ENCODE data around the gene TSPYL4. TPM values are rescaled to one million over a fixed set of nuclear protein-coding genes. Genes with fewer than 3 reads are reported as not detected.

Gene TSPYL4
- polyA plus RNA-seq, 1 donor (not counting 4 experiments of a cell fraction or from before 2014, with no cell fraction given) = 8.1 TPM

DNA sequence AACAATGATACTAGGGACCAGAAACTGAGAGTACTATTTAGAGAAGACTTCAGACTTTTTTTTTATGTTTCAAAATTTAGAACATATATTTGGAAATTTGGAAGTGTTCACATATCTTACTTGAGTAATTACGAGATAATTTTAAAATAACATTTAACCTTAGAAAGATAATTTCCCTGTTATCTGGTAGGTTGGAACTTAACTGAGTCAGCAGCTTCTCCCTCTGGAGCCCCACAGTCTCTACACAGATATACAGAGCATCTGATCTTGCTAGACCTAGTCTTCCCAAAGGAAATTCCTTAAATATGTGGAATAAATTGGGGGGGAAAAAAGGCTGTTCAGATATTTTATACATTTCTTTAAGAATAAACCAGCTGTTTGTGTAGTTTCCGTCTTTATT lies 48.6 kb downstream of the TSPYL4 start:
- FAIRE-seq (no peak), DNase-seq (ENCODE audit: low read depth, low spot score) (no peak)
- no peak overlapping the region for H3K4me2 ChIP-seq (ENCODE audit: control insufficient read depth, extremely low read depth, insufficient read depth, low read depth, low read length)
- H3K4me3 ChIP-seq (ENCODE audit: control insufficient read depth in 2 of 3, extremely low read depth in 1 of 3, insufficient read depth in 2 of 3, low read depth in 1 of 3, low read length in 3 of 3) = no peak overlapping the region
- peaks cover 44% of the 10 kb centered on the region for H3K4me1 ChIP-seq (ENCODE audit: control insufficient read depth, extremely low read depth, insufficient read depth, low read length)
- dilution Hi-C loops (cut with MboI; ENCODE audit: extremely low pct_ligation_motif_present, low sequenced_read_pairs) = no loop called here
- H3K9me1 ChIP-seq (ENCODE audit: control insufficient read depth, extremely low read depth, insufficient read depth, low read length) = no peaks in the 10 kb centered on the region
- H2AFZ ChIP-seq (ENCODE audit: control insufficient read depth, low read length) = no peak overlapping the region
- H3K9me3 ChIP-seq (ENCODE audit: control insufficient read depth, low read depth, low read length) = no peaks in the 10 kb centered on the region
- no peaks in the 10 kb centered on the region for H3K36me3 ChIP-seq (ENCODE audit: control insufficient read depth in 2 of 2, extremely low read depth in 1 of 2, insufficient read depth in 2 of 2, low read length in 2 of 2)
- no peaks in the 10 kb centered on the region for H4K20me1 ChIP-seq (ENCODE audit: control insufficient read depth, extremely low read depth, insufficient read depth, low read length)
- no peaks in the 10 kb centered on the region for H3K27me3 ChIP-seq (ENCODE audit: control insufficient read depth, extremely low read depth, insufficient read depth, low read length)
- TF ChIP-seq, protein P1, sequence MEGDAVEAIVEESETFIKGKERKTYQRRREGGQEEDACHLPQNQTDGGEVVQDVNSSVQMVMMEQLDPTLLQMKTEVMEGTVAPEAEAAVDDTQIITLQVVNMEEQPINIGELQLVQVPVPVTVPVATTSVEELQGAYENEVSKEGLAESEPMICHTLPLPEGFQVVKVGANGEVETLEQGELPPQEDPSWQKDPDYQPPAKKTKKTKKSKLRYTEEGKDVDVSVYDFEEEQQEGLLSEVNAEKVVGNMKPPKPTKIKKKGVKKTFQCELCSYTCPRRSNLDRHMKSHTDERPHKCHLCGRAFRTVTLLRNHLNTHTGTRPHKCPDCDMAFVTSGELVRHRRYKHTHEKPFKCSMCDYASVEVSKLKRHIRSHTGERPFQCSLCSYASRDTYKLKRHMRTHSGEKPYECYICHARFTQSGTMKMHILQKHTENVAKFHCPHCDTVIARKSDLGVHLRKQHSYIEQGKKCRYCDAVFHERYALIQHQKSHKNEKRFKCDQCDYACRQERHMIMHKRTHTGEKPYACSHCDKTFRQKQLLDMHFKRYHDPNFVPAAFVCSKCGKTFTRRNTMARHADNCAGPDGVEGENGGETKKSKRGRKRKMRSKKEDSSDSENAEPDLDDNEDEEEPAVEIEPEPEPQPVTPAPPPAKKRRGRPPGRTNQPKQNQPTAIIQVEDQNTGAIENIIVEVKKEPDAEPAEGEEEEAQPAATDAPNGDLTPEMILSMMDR (optimal IDR thresholded peaks at IDR 0.05 in 1 of 3, IDR thresholded peaks at IDR 0.05 in 1 of 3, conservative IDR thresholded peaks at IDR 0.05 in 1 of 3; ENCODE audit: extremely low read depth in 1 of 3, insufficient read depth in 2 of 3, low read length in 3 of 3) = no peak
- TF ChIP-seq EZH2 (IDR thresholded peaks at IDR 0.05; ENCODE audit: low read length) = no peak
- no peaks in the 10 kb centered on the region for H3K79me2 ChIP-seq (ENCODE audit: control insufficient read depth, insufficient read depth, low read length)
- no peak overlapping the region for H3K27ac ChIP-seq (ENCODE audit: control insufficient read depth, insufficient read depth, low read length)
- H3K9ac ChIP-seq (ENCODE audit: control insufficient read depth, extremely low read depth, insufficient read depth, low read length) = no peak overlapping the region

GRCh38 chr6:116201538-116201937 lies 52.3 kb downstream of the TSPYL4 start:
- no peak overlapping the region for H3K4me2 ChIP-seq (ENCODE audit: control insufficient read depth, extremely low read depth, insufficient read depth, low read depth, low read length)
- H4K20me1 ChIP-seq (ENCODE audit: control insufficient read depth, extremely low read depth, insufficient read depth, low read length) = no peaks in the 10 kb centered on the region
- dilution Hi-C loops (cut with MboI; ENCODE audit: extremely low pct_ligation_motif_present, low sequenced_read_pairs) = no loop called here
- no peaks in the 10 kb centered on the region for H3K9me3 ChIP-seq (ENCODE audit: control insufficient read depth, low read depth, low read length)
- H3K4me3 ChIP-seq (ENCODE audit: control insufficient read depth in 2 of 3, extremely low read depth in 1 of 3, insufficient read depth in 2 of 3, low read depth in 1 of 3, low read length in 3 of 3) = no peak overlapping the region
- no peak overlapping the region for H2AFZ ChIP-seq (ENCODE audit: control insufficient read depth, low read length)
- no peak overlapping the region for H3K9ac ChIP-seq (ENCODE audit: control insufficient read depth, extremely low read depth, insufficient read depth, low read length)
- no peaks in the 10 kb centered on the region for H3K79me2 ChIP-seq (ENCODE audit: control insufficient read depth, insufficient read depth, low read length)
- H3K9me1 ChIP-seq (ENCODE audit: control insufficient read depth, extremely low read depth, insufficient read depth, low read length) = no peaks in the 10 kb centered on the region
- DNase-seq (ENCODE audit: low read depth, low spot score) (no peak), FAIRE-seq (no peak)
- H3K36me3 ChIP-seq (ENCODE audit: control insufficient read depth in 2 of 2, extremely low read depth in 1 of 2, insufficient read depth in 2 of 2, low read length in 2 of 2) = peaks cover 0 to 2% of the 10 kb centered on the region in 2 experiments
- TF ChIP-seq, protein P1 (optimal IDR thresholded peaks at IDR 0.05 in 1 of 3, IDR thresholded peaks at IDR 0.05 in 1 of 3, conservative IDR thresholded peaks at IDR 0.05 in 1 of 3; ENCODE audit: extremely low read depth in 1 of 3, insufficient read depth in 2 of 3, low read length in 3 of 3) = no peak
- TF ChIP-seq EZH2 (IDR thresholded peaks at IDR 0.05; ENCODE audit: low read length) = no peak
- H3K27me3 ChIP-seq (ENCODE audit: control insufficient read depth, extremely low read depth, insufficient read depth, low read length) = no peaks in the 10 kb centered on the region
- no peak overlapping the region for H3K27ac ChIP-seq (ENCODE audit: control insufficient read depth, insufficient read depth, low read length)
- peaks cover 25% of the 10 kb centered on the region for H3K4me1 ChIP-seq (ENCODE audit: control insufficient read depth, extremely low read depth, insufficient read depth, low read length)
